ENCODE data around the gene GRM8. TPM values are rescaled to one million over a fixed set of nuclear protein-coding genes. Genes with fewer than 3 reads are reported as not detected.

The GRM8 gene
- total RNA-seq, 6 donors from 2014 or later = 0.49 to 6.5 (median 1.8) TPM; not detected in 3

- DNase-seq = peak in 1 of 2 donors; percentile 46
- H3K9me3 ChIP-seq = no peaks in the 10 kb centered on the region
- WGBS, 2 donors = 92 to 96% methylated on average over 5 of the region's 5 CpGs
- no peaks in the 10 kb centered on the region for H3K27me3 ChIP-seq
- no peak for TF ChIP-seq EP300 (IDR thresholded peaks at IDR 0.05)
- TF ChIP-seq POLR2A (IDR thresholded peaks at IDR 0.05) = no peak
- no peak for TF ChIP-seq POLR2AphosphoS5 (IDR thresholded peaks at IDR 0.05)
- TF ChIP-seq CTCF (IDR thresholded peaks at IDR 0.05) = no peak
- H3K27ac ChIP-seq = no peak overlapping the region
- no peak overlapping the region for H3K4me3 ChIP-seq
- no peaks in the 10 kb centered on the region for H3K4me1 ChIP-seq
- ATAC-seq (ENCODE audit: low FRiP score in 2 of 2) = no peak
- H3K36me3 ChIP-seq = no peaks in the 10 kb centered on the region
Measured at GRCh38 chr7:126668367-126668752, 584.4 kb downstream of the GRM8 start.

- ATAC-seq (ENCODE audit: low FRiP score in 2 of 2) = no peak
- H3K4me3 ChIP-seq = no peak overlapping the region
- H3K27me3 ChIP-seq = no peaks in the 10 kb centered on the region
- H3K36me3 ChIP-seq = no peaks in the 10 kb centered on the region
- WGBS, 2 donors = 82 to 84% methylated on average over 14 of the region's 14 CpGs
- DNase-seq = peak in 1 of 2 donors; percentile 16
- H3K4me1 ChIP-seq = no peaks in the 10 kb centered on the region
- TF ChIP-seq POLR2A (IDR thresholded peaks at IDR 0.05) (no peak), POLR2AphosphoS5 (IDR thresholded peaks at IDR 0.05) (no peak), EP300 (IDR thresholded peaks at IDR 0.05) (no peak), CTCF (IDR thresholded peaks at IDR 0.05) (no peak)
- H3K9me3 ChIP-seq = no peaks in the 10 kb centered on the region
- H3K27ac ChIP-seq = no peak overlapping the region
Measured at GRCh38 chr7:126667742-126668366, 584.9 kb downstream of the GRM8 start.

- H3K27me3 ChIP-seq = no peaks in the 10 kb centered on the region
- no peaks in the 10 kb centered on the region for H3K9me3 ChIP-seq
- H3K36me3 ChIP-seq = no peaks in the 10 kb centered on the region
- no peak for DNase-seq
- no peak overlapping the region for H3K4me3 ChIP-seq
- 78 to 89% methylated on average over 4 of the region's 4 CpGs for WGBS, 2 donors
- TF ChIP-seq EP300 (IDR thresholded peaks at IDR 0.05) = no peak
- no peak for TF ChIP-seq POLR2AphosphoS5 (IDR thresholded peaks at IDR 0.05)
- TF ChIP-seq POLR2A (IDR thresholded peaks at IDR 0.05) = no peak
- ATAC-seq (ENCODE audit: low FRiP score in 2 of 2) = no peak
- no peaks in the 10 kb centered on the region for H3K4me1 ChIP-seq
- H3K27ac ChIP-seq = no peak overlapping the region
Measured at GRCh38 chr7:126662856-126663255, 589.9 kb downstream of the GRM8 start.

- no peak for TF ChIP-seq EP300 (IDR thresholded peaks at IDR 0.05)
- TF ChIP-seq CTCF (IDR thresholded peaks at IDR 0.05) = no peak
- no peak for TF ChIP-seq POLR2AphosphoS5 (IDR thresholded peaks at IDR 0.05)
- TF ChIP-seq POLR2A (IDR thresholded peaks at IDR 0.05) = no peak
- 52 to 54% methylated on average over 3 of the region's 3 CpGs for WGBS, 2 donors
Measured at GRCh38 chr7:126659124-126659523, 593.6 kb downstream of the GRM8 start.

GRCh38 chr7:126658684-126659083, 594.1 kb downstream of the GRM8 start:
- Histone ChIP-seq H3K9me3 (no peaks in the 10 kb centered on the region), H3K27me3 (no peaks in the 10 kb centered on the region), H3K4me1 (no peaks in the 10 kb centered on the region), H3K4me3 (no peak overlapping the region), H3K27ac (no peak overlapping the region), H3K36me3 (no peaks in the 10 kb centered on the region)
- TF ChIP-seq EP300 (IDR thresholded peaks at IDR 0.05) = no peak
- TF ChIP-seq CTCF (IDR thresholded peaks at IDR 0.05) = no peak
- no peak for TF ChIP-seq POLR2AphosphoS5 (IDR thresholded peaks at IDR 0.05)
- TF ChIP-seq POLR2A (IDR thresholded peaks at IDR 0.05) = no peak
- 88 to 95% methylated on average over 16 of the region's 16 CpGs for WGBS, 2 donors
- no peak for ATAC-seq (ENCODE audit: low FRiP score in 2 of 2)
- DNase-seq = peak in 1 of 2 donors; percentile 48

More at GRCh38 chr7:126659124-126659523, 593.6 kb downstream of the GRM8 start:
- Histone ChIP-seq H3K4me1 (no peaks in the 10 kb centered on the region), H3K27me3 (no peaks in the 10 kb centered on the region), H3K27ac (no peak overlapping the region), H3K36me3 (no peaks in the 10 kb centered on the region), H3K4me3 (no peak overlapping the region), H3K9me3 (no peaks in the 10 kb centered on the region)
- ATAC-seq (ENCODE audit: low FRiP score in 2 of 2) = no peak
- DNase-seq = no peak

All from upper lobe of left lung (tissue), 6 donors.